ENCODE results near the gene TPGS2. TPM values are rescaled to one million over a fixed set of nuclear protein-coding genes. Genes with fewer than 3 reads are reported as not detected.

The TPGS2 gene
- total RNA-seq, 2 experiments from 2014 or later: 137 to 141 TPM

DNA sequence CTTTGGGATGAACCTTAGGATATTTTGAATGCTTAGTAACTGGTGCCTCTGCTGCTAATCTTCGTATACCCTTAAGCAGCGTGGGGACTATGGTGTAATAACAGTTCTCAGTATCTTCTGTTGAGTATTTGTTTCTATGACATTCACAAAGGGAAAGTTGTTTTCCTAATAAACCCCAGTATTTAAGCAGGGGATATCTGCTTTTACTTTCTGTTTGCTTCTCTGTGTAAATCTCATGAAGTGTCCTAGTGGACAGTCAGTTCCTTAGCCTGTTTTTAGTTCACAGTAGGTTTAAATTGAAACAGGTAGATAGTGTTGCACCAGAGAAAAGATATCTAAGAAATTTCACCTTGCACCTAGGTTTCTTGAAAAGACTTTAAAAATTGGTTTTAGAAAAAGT lies 15.0 kb upstream of the TPGS2 start:
- no peak overlapping the region for H3K4me3 Mint-ChIP-seq
- H3K27ac Mint-ChIP-seq: no peak overlapping the region
- peaks cover 9% of the 10 kb centered on the region for H3K4me1 Mint-ChIP-seq (ENCODE audit: low read depth)
- DNase-seq (no peak), ATAC-seq (no peak)
- H3K9me3 Mint-ChIP-seq (ENCODE audit: insufficient read depth): no peaks in the 10 kb centered on the region
- H3K36me3 Mint-ChIP-seq (ENCODE audit: low read depth): peaks cover 31% of the 10 kb centered on the region
- POLR2A ChIA-PET: no interaction called here
- CTCF ChIA-PET: interaction anchor here (1.5 kb wide), 1 partner anchor 15 kb away, joined by 7 read pairs; the partner anchor contains the start of genes KIAA1328 and TPGS2
- no peaks in the 10 kb centered on the region for H3K27me3 Mint-ChIP-seq (ENCODE audit: low read depth)

DNA sequence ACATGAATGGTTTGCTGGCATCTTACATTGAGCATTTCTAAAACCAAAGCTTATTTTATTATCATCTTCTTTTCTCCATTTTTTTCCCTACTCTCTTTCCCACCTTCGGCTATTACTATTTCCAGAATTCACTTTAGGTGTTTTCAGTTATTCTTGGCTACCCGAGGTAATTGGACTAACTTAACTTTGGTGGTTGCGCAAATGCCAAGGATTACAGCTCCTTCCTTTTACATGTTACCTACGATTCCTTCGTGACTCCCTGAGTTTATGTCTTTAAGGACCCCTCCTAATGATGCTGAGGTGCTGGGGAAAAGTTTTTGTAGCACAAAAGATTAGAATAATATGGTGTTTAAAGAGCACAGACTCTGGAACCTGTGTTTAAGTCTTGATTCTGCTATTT lies 14.4 kb upstream of the TPGS2 start:
- POLR2A ChIA-PET: no interaction called here

DNA sequence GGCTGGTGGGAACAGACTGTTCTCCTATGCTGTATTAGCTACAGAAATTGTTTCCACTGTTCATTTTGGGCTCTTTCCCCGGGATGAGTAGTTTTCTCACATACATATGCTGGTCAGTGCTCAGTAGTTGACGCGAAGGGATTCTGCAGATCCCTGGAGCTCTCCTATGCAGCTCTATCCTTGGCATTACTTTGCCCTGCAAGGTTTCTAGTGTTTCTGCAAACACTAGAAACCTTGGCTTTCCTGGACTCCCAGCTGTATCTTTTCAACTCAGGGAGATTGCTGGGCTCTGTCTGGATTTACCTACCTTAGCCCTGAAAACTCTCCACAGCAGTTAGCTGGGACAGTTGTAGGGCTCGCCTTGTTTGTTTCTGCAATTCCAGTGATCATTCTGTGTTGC lies 11.0 kb upstream of the TPGS2 start:
- peaks cover 9% of the 10 kb centered on the region for H3K4me1 Mint-ChIP-seq (ENCODE audit: low read depth)
- ChIA-PET POLR2A (interaction anchor here (0.7 kb wide), 1 partner anchor 8 kb away, joined by 3 read pairs; no protein-coding TSS in a partner anchor), CTCF (interaction anchor here (1.2 kb wide), 1 partner anchor 10 kb away, joined by 5 read pairs; the partner anchor contains the start of genes KIAA1328 and TPGS2)
- H3K27me3 Mint-ChIP-seq (ENCODE audit: low read depth): no peaks in the 10 kb centered on the region
- peaks cover 45% of the 10 kb centered on the region for H3K36me3 Mint-ChIP-seq (ENCODE audit: low read depth)
- H3K4me3 Mint-ChIP-seq: no peak overlapping the region
- DNase-seq (no peak), ATAC-seq (no peak)
- H3K9me3 Mint-ChIP-seq (ENCODE audit: insufficient read depth): peaks cover 4% of the 10 kb centered on the region
- H3K27ac Mint-ChIP-seq: no peak overlapping the region

More for the DNA sequence above, 14.4 kb upstream of the TPGS2 start:
- no peak for ATAC-seq
- CTCF ChIA-PET: interaction anchor here (1.5 kb wide), 1 partner anchor 14 kb away, joined by 7 read pairs; the partner anchor contains the start of genes KIAA1328 and TPGS2
- H3K36me3 Mint-ChIP-seq (ENCODE audit: low read depth): peaks cover 33% of the 10 kb centered on the region
- no peaks in the 10 kb centered on the region for H3K27me3 Mint-ChIP-seq (ENCODE audit: low read depth)
- no peak for DNase-seq
- H3K9me3 Mint-ChIP-seq (ENCODE audit: insufficient read depth): peaks cover 4% of the 10 kb centered on the region
- no peak overlapping the region for H3K27ac Mint-ChIP-seq
- H3K4me1 Mint-ChIP-seq (ENCODE audit: low read depth): peaks cover 9% of the 10 kb centered on the region
- no peak overlapping the region for H3K4me3 Mint-ChIP-seq

DNA sequence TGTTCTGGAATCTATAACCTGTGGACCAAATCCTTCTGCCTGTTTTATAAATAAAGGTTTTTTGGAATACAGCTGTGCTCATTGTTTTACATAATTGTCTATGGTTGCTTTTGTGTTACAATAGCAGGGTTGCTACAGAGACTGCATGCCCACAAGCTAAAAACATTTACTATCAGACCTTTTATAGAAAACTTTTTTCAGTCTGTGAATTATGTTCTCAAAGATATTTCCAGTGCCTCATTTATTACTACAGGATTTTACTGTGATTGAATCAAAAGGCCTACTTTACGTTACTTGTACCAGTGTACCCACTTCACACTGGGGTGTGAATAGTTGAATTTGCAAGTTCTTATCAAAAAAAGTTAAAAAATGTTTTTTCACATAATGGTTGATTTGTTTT lies 7.1 kb upstream of the TPGS2 start:
- Mint-ChIP-seq H3K4me3 (no peak overlapping the region), H3K4me1 (ENCODE audit: low read depth) (peaks cover 2% of the 10 kb centered on the region), H3K27ac (no peak overlapping the region), H3K9me3 (ENCODE audit: insufficient read depth) (peaks cover 4% of the 10 kb centered on the region), H3K27me3 (ENCODE audit: low read depth) (no peaks in the 10 kb centered on the region), H3K36me3 (ENCODE audit: low read depth) (peaks cover 35% of the 10 kb centered on the region)
- ChIA-PET CTCF (no interaction called here), POLR2A (no interaction called here)
- DNase-seq (no peak), ATAC-seq (no peak)

DNA sequence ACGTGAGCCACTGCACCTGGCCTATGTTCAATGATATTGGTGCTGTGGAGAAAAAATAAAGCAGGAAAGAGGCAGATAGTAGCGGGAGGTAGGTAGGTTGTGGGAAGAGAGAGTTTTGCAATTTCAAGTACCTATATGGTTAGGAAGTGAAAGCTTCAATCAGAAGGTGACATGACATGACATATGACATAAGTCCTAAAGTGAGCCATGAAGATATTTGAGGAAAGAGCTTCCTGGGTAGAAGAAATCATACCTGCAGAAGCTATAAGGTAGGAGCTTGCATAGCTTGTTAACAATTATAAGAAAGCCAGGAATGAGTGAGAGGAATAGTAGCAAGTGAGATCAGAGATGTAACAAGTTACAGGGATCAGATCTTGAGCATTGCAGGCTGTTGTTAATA lies 4.3 kb upstream of the TPGS2 start:
- ChIA-PET CTCF (interaction anchor here (0.9 kb wide), 1 partner anchor 15 kb away, joined by 3 read pairs; no protein-coding TSS in a partner anchor), POLR2A (no interaction called here)
- Mint-ChIP-seq H3K4me1 (ENCODE audit: low read depth) (peaks cover 15% of the 10 kb centered on the region), H3K36me3 (ENCODE audit: low read depth) (peaks cover 13% of the 10 kb centered on the region), H3K27ac (no peak overlapping the region), H3K4me3 (no peak overlapping the region), H3K9me3 (ENCODE audit: insufficient read depth) (no peaks in the 10 kb centered on the region), H3K27me3 (ENCODE audit: low read depth) (no peaks in the 10 kb centered on the region)
- no peak for DNase-seq
- ATAC-seq: no peak

DNA sequence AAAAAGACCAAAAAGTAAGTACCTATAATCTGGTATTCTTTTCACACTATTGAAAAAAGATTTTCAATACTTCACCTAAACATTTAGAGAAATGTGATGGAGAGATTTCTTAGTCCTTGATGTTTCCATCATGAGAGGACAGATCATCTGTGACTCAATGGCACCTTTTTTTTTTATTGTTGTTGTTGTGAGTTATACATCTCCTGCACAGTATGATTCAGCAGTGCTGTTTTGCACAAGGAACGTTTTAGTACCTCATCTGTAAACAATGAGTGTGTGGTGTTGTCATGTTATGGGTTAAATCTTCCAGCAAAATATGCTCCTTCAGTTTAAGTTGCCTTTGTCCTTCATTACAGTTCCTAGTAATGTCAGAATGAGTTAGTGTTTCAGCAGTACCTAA lies 2.3 kb upstream of the TPGS2 start:
- ChIA-PET CTCF (no interaction called here), POLR2A (no interaction called here)
- H3K9me3 Mint-ChIP-seq (ENCODE audit: insufficient read depth): no peaks in the 10 kb centered on the region
- peaks cover 13% of the 10 kb centered on the region for H3K36me3 Mint-ChIP-seq (ENCODE audit: low read depth)
- H3K4me3 Mint-ChIP-seq: no peak overlapping the region
- no peak overlapping the region for H3K27ac Mint-ChIP-seq
- ATAC-seq (no peak), DNase-seq (no peak)
- no peaks in the 10 kb centered on the region for H3K27me3 Mint-ChIP-seq (ENCODE audit: low read depth)
- H3K4me1 Mint-ChIP-seq (ENCODE audit: low read depth): peaks cover 29% of the 10 kb centered on the region

DNA sequence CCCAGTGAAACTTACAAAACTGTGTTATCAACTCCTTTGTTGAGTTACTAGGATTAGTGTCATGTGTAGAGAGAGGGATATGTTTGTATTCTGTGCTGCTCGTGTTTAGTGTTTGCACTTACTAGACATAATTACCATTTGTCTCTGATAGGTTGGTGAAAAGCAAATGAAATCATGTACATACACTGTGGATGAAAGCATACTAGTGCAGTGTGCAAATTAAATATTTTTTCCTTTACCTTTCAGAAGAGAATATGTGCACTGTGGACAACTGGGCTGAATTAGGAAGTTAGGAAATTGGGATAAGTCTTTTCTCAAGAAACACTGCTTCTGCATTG lies 1.3 kb upstream of the TPGS2 start:
- peak overlapping the region; percentile 86 for H3K4me3 Mint-ChIP-seq
- peaks cover 16% of the 10 kb centered on the region for H3K36me3 Mint-ChIP-seq (ENCODE audit: low read depth)
- ChIA-PET POLR2A (no interaction called here), CTCF (interaction anchor here (1.2 to 2.2 kb wide), 8 partner anchors 9 to 112 kb away, joined by 3 to 7 read pairs (median 6); no protein-coding TSS in a partner anchor)
- peaks cover 29% of the 10 kb centered on the region for H3K4me1 Mint-ChIP-seq (ENCODE audit: low read depth)
- no peaks in the 10 kb centered on the region for H3K9me3 Mint-ChIP-seq (ENCODE audit: insufficient read depth)
- peak overlapping the region; percentile 95 for H3K27ac Mint-ChIP-seq
- no peak for DNase-seq
- ATAC-seq: no peak
- H3K27me3 Mint-ChIP-seq (ENCODE audit: low read depth): no peaks in the 10 kb centered on the region

DNA sequence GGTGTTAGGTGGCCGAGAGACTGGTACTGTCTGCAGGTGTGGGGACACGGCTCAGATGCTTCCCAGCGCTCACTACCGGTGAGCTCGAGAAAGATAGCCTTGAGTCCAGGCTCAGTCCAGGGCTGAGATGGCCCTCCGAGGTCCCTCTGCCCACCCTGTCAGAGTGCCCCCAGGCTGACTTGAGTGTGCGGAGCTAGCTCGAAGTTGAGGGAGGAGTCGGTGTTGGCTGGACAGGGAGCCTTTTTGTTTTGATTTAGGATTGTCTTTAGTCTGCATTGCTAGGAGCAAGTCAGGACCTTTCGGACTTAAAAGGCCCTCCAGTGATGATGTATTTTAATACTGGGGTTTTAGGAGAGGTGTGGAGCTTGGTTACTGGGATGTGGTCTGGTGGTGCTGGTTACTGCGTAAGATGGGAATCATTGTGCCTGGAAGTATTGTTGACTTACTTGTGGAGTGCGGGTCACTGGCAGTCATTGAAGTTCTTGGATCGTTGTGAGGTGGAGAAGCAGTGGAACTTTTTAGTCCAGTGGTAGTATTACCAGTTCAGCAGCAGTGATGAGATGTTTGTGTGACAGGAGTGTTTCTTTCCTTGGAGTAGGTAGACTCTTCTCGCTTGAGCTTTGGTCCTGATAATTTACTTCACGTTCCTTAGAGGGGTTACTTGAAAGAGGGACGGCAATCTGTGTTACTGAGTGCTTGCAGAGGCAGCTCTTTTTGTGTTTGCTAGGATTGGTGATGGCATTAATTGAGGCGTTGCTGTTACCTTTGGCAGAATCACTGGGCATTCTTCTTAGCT lies 758 bp upstream of the TPGS2 start:
- peaks cover 32% of the 10 kb centered on the region for H3K4me1 Mint-ChIP-seq (ENCODE audit: low read depth)
- no peaks in the 10 kb centered on the region for H3K27me3 Mint-ChIP-seq (ENCODE audit: low read depth)
- peak overlapping the region; percentile 95 for H3K27ac Mint-ChIP-seq
- ATAC-seq (no peak), DNase-seq (no peak)
- ChIA-PET POLR2A (interaction anchor here (0.5 to 1.2 kb wide), 5 partner anchors 12 to 473 kb away, joined by 3 read pairs; no protein-coding TSS in a partner anchor), CTCF (interaction anchor here (0.9 to 2.2 kb wide), 15 partner anchors 10 to 514 kb away, joined by 3 to 7 read pairs (median 4); no protein-coding TSS in a partner anchor)
- peaks cover 18% of the 10 kb centered on the region for H3K36me3 Mint-ChIP-seq (ENCODE audit: low read depth)
- H3K4me3 Mint-ChIP-seq: peak overlapping the region; percentile 86
- no peaks in the 10 kb centered on the region for H3K9me3 Mint-ChIP-seq (ENCODE audit: insufficient read depth)

DNA sequence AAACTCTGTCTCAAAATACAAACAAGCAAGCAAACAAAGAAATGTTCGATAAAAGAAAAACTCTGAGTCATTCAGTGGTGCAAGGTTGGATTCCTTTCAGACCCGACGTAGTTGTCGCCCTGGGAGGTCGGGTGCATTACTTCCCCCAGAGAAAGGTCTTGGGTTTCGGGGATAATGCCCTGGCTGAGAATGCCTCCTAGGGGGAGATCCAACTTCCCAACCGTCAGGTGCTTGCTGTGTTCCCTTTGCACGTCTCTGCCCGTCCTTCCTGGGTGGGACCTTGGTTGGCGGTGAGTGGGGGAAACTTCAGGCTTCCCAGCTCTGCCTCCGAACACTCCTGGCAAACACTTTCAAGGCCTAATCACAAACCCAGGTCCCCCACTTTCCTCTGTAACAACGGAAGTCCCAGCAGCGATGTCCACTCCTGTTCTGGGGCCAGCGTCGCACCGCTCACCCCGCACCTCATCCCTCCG lies 609 bp downstream of the TPGS2 start:
- peak; percentile 1 for ATAC-seq
- Mint-ChIP-seq H3K4me1 (ENCODE audit: low read depth) (peaks cover 42% of the 10 kb centered on the region), H3K36me3 (ENCODE audit: low read depth) (peaks cover 27% of the 10 kb centered on the region)

DNA sequence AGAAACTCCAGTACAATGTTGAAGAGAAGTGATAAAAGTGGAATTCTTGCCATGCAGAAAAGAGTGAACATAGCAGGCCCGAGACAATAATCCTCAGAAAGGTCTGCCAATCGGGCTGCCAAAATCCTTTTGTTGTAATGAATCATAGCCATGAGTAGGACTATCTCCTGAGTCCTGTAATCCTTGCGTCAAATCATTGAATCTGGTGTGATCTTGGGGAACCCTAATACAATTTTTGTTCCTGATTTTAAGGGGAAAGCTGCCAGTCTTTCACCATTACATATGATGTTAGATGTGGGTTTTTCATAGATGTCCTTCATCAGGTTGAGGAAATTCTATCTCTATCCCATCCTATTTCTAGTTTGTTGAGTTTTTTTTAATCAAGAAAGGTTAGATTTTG lies 2.2 kb downstream of the TPGS2 start:
- ChIA-PET POLR2A (no interaction called here), CTCF (interaction anchor here (1.0 to 1.1 kb wide), 2 partner anchors 16 to 139 kb away, joined by 3 to 4 read pairs; no protein-coding TSS in a partner anchor)
- H3K27ac Mint-ChIP-seq: no peak overlapping the region
- H3K27me3 Mint-ChIP-seq (ENCODE audit: low read depth): no peaks in the 10 kb centered on the region
- DNase-seq (no peak), ATAC-seq (no peak)
- peaks cover 37% of the 10 kb centered on the region for H3K36me3 Mint-ChIP-seq (ENCODE audit: low read depth)
- H3K4me3 Mint-ChIP-seq: no peak overlapping the region
- peaks cover 42% of the 10 kb centered on the region for H3K4me1 Mint-ChIP-seq (ENCODE audit: low read depth)
- H3K9me3 Mint-ChIP-seq (ENCODE audit: insufficient read depth): no peaks in the 10 kb centered on the region

More for the DNA sequence above, 609 bp downstream of the TPGS2 start:
- peak overlapping the region; percentile 95 for H3K27ac Mint-ChIP-seq
- H3K27me3 Mint-ChIP-seq (ENCODE audit: low read depth): no peaks in the 10 kb centered on the region
- ChIA-PET POLR2A (interaction anchor here (0.6 to 1.2 kb wide), 5 partner anchors 9 to 795 kb away, joined by 3 read pairs; no protein-coding TSS in a partner anchor), CTCF (interaction anchor here (0.9 to 2.2 kb wide), 8 partner anchors 11 to 71 kb away, joined by 3 to 7 read pairs (median 4); no protein-coding TSS in a partner anchor)
- H3K4me3 Mint-ChIP-seq: peak overlapping the region; percentile 86
- H3K9me3 Mint-ChIP-seq (ENCODE audit: insufficient read depth): no peaks in the 10 kb centered on the region
- peak; percentile 42 for DNase-seq

DNA sequence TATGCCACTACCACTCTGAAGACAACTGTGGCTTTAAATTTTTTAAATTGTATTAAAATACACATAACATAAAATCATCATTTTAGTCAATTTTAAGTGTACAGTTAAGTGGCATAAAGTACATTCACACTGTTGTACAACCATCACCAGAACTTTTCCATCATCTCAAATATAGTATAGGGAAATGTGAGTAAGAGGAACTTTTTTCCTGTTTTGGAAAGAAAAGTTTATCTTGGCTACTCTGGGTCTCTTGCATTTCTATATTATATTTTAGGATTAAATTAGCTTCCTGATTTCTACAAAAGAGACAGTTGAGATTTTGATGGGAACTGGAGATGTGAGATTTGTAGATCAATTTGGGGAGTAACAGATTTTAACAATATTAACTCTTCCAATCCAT lies 3.3 kb downstream of the TPGS2 start:
- CTCF ChIA-PET: no interaction called here
- no peak for DNase-seq
- H3K4me3 Mint-ChIP-seq: no peak overlapping the region
- no peak for ATAC-seq
- H3K4me1 Mint-ChIP-seq (ENCODE audit: low read depth): peaks cover 38% of the 10 kb centered on the region
- peaks cover 42% of the 10 kb centered on the region for H3K36me3 Mint-ChIP-seq (ENCODE audit: low read depth)
- no peaks in the 10 kb centered on the region for H3K27me3 Mint-ChIP-seq (ENCODE audit: low read depth)
- no peak overlapping the region for H3K27ac Mint-ChIP-seq
- no peaks in the 10 kb centered on the region for H3K9me3 Mint-ChIP-seq (ENCODE audit: insufficient read depth)
- POLR2A ChIA-PET: no interaction called here

DNA sequence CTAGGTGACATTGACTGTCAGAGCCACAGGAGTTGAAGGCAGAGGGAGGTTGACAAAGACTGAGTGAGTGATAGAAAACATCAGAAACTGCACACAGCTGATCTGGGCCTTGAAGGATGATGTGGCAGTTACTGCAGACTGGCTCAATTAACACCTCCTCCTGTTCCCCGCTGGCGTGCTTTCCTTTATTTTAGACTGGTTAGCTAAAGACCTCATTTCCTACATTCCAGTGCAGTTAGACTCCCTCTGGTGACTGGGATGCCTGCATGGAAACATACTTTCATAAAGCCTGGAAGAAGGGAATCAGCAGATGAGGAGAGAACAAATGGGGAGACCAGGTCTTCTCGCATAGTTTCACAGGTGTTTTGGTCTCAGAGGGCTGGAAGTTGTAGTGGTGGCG lies 7.1 kb downstream of the TPGS2 start:
- CTCF ChIA-PET: no interaction called here
- Mint-ChIP-seq H3K27ac (no peak overlapping the region), H3K4me1 (ENCODE audit: low read depth) (peaks cover 17% of the 10 kb centered on the region), H3K4me3 (no peak overlapping the region), H3K36me3 (ENCODE audit: low read depth) (peaks cover 54% of the 10 kb centered on the region), H3K27me3 (ENCODE audit: low read depth) (no peaks in the 10 kb centered on the region), H3K9me3 (ENCODE audit: insufficient read depth) (no peaks in the 10 kb centered on the region)
- no peak for ATAC-seq
- no peak for DNase-seq
- POLR2A ChIA-PET: no interaction called here

Measured in activated CD8-positive, alpha-beta T cell treated with anti-CD3 and anti-CD28 coated beads, Interleukin-2, amount 10 ng/mL, durations not matched to agents 7 days and 5 days (primary cell).